ENCODE measurements around the gene TLE6. TPM values are rescaled to one million over a fixed set of nuclear protein-coding genes. Genes with fewer than 3 reads are reported as not detected.

Gene TLE6
- total RNA-seq (2012; rRNA removed) (under 0.01 and 0.28 TPM in 2 replicates), polyA plus RNA-seq (2012; rRNA removed) (0.17 TPM in 1 of 2 replicates, not detected in the other), Bru-seq, nascent RNA (percentile 14 among the genes with signal in this experiment), BruChase-seq, experiment 1, labeled RNA remaining after a 6-hour chase (percentile 13 among the genes with signal in this experiment), BruChase-seq, experiment 2, labeled RNA remaining after a 2-hour chase (percentile 4 among the genes with signal in this experiment)
- 0.14 TPM in 1 of 2 replicates, not detected in the other for polyA plus RNA-seq (2012; cell fraction: cytosol; rRNA removed)
- 0.50 and 0.67 TPM in 2 replicates for polyA plus RNA-seq (2012; cell fraction: nucleus; rRNA removed; ENCODE audit: low replicate concordance)
- long read RNA-seq: 0 reads

- peak within 1 kb of the TSS; percentile 78 for H2AK9ac ChIP-seq (replicated peaks; ENCODE audit: low read depth, low read length, poor library complexity)
- H3K27me3 ChIP-seq (ENCODE audit: control insufficient read depth, insufficient read depth, low read length): no peaks in the 10 kb centered on the region
- H3K14ac ChIP-seq (replicated peaks; ENCODE audit: low read depth, low read length): peak within 1 kb of the TSS; percentile 81; the same call in 1 of the 2 replicates
- POLR2A ChIA-PET (ENCODE audit: unreplicated experiment): interaction anchor here (0.6 kb wide), 1 partner anchor 77 kb away, joined by 3 read pairs; no protein-coding TSS in a partner anchor
- H3K56ac ChIP-seq (ENCODE audit: extremely low read depth, insufficient read depth, low read length): no peak within 1 kb of the TSS
- peak within 1 kb of the TSS; percentile 21; the same call in 1 of the 2 replicates for H3K18ac ChIP-seq (ENCODE audit: low read depth, low read length)
- H4K8ac ChIP-seq (ENCODE audit: low read depth in 2 of 2, low read length in 2 of 2): peak within 1 kb of the TSS; percentile 0 to 80; a peak in 2 of 4 replicates
- 0 out of 2 replicates have a peak, but pooled peaks cover 6% of the 10 kb centered on the region for H3K9me1 ChIP-seq (ENCODE audit: insufficient read depth, low read length)
- intact Hi-C loops (cut with micrococcal nuclease) (loop anchor here (2.0 kb wide), 1 partner anchor 58 kb away; no protein-coding TSS in a partner anchor), dilution Hi-C loops (cut with HindIII; ENCODE audit: low sequenced_read_pairs, unreplicated experiment) (no loop called here), in situ Hi-C loops (cut with MboI; ENCODE audit: low sequenced_read_pairs) (no loop called here)
- no TSS peak for BruUV-seq (replicated peaks)
- H2BK15ac ChIP-seq (ENCODE audit: low read depth, low read length): no peak within 1 kb of the TSS
- H4K5ac ChIP-seq (ENCODE audit: low read depth, low read length): no peak within 1 kb of the TSS
- no peaks in the 10 kb centered on the region for H4K20me1 ChIP-seq (ENCODE audit: insufficient read depth, low read length)
- no peak within 1 kb of the TSS for H3K27ac ChIP-seq (ENCODE audit: insufficient read depth, low read length)
- CTCF ChIA-PET: no interaction called here
- peak within 1 kb of the TSS; percentile 99 for H2AFZ ChIP-seq (replicated peaks; ENCODE audit: low read length, poor library complexity)
- DNase-seq (peak; percentile 84), ATAC-seq (ENCODE audit: low read depth) (peak; percentile 100)
- no peaks in the 10 kb centered on the region for H3K36me3 ChIP-seq (ENCODE audit: control insufficient read depth, insufficient read depth, low read length)
- H3K4me1 ChIP-seq (ENCODE audit: control insufficient read depth, insufficient read depth, low read length): peaks cover 6% of the 10 kb centered on the region
- no peak within 1 kb of the TSS; the same call in 1 of the 2 replicates for H2AK5ac ChIP-seq (ENCODE audit: low read depth, low read length)
- peak within 1 kb of the TSS; percentile 72 for H3K4me3 ChIP-seq (ENCODE audit: insufficient read depth, low read depth, low read length)
- H3K4ac ChIP-seq (ENCODE audit: low read depth, low read length): no peak within 1 kb of the TSS; the same call in 1 of the 2 replicates
- H3K9ac ChIP-seq (ENCODE audit: low read depth, low read length): peak within 1 kb of the TSS; percentile 39; the same call in 1 of the 2 replicates
- 0 out of 2 replicates have a peak within 1 kb of the TSS, but pooled peaks have one; percentile 8 for H2BK120ac ChIP-seq (ENCODE audit: low read depth, low read length)
- H4K91ac ChIP-seq (ENCODE audit: insufficient read depth, low read depth, low read length): no peak within 1 kb of the TSS; the same call in 1 of the 2 replicates
- H2BK5ac ChIP-seq (ENCODE audit: low read depth, low read length, poor library complexity, severe bottlenecking): no peak within 1 kb of the TSS
- whole genome bisulfite sequencing, 2 experiments (ENCODE audit: extremely low coverage in 2 of 2, insufficient read length in 1 of 2): 1% methylated on average over 21 of the region's 51 CpGs; no CpG with 5 or more reads in 1 of the 2 experiments
- peak within 1 kb of the TSS; percentile 97 for H3K4me2 ChIP-seq (ENCODE audit: low read depth, low read length)
- H3K79me1 ChIP-seq (ENCODE audit: low read depth in 1 of 2, low read length in 2 of 2): no peaks in the 10 kb centered on the region
- peak within 1 kb of the TSS; percentile 23 for H3K23ac ChIP-seq (ENCODE audit: low read depth, low read length)
- H3K9me3 ChIP-seq (ENCODE audit: control insufficient read depth, insufficient read depth, low read length): no peaks in the 10 kb centered on the region
- 0 out of 2 replicates have a peak within 1 kb of the TSS, but pooled peaks have one; percentile 5 for H2BK20ac ChIP-seq (ENCODE audit: low read depth, low read length)
- TF ChIP-seq BHLHE40 (IDR thresholded peaks at IDR 0.05; ENCODE audit: low read depth, low read length): peak; percentile 79; the same call in 1 of the 2 replicates
- no peak for TF ChIP-seq CEBPB (IDR thresholded peaks at IDR 0.05; ENCODE audit: low read depth, low read length)
- TF ChIP-seq NFE2L2 (IDR thresholded peaks at IDR 0.05; ENCODE audit: low read depth, low read length): no peak
- no peak for TF ChIP-seq RCOR1 (IDR thresholded peaks at IDR 0.05; ENCODE audit: insufficient replicate concordance, low read length)
- no peak for TF ChIP-seq MAFK (IDR thresholded peaks at IDR 0.05; ENCODE audit: low read depth, low read length)
- peak; percentile 89; the same call in 1 of the 2 replicates for TF ChIP-seq MAZ (IDR thresholded peaks at IDR 0.05; ENCODE audit: borderline replicate concordance, low read depth, low read length)
- TF ChIP-seq CTCF (conservative IDR thresholded peaks at IDR 0.05; ENCODE audit: low read depth, low read length): no peak
- TF ChIP-seq CHD1 (IDR thresholded peaks at IDR 0.05; ENCODE audit: low read depth, low read length): no peak
- no peak for TF ChIP-seq POLR2A (IDR thresholded peaks at IDR 0.05; ENCODE audit: low read depth, low read length)
- TF ChIP-seq RAD21 (IDR thresholded peaks at IDR 0.05; ENCODE audit: low read length): no peak
- TF ChIP-seq ELK1 (IDR thresholded peaks at IDR 0.05; ENCODE audit: borderline replicate concordance, low read depth, low read length): no peak
- peak; percentile 52; the same call in 1 of the 2 replicates for TF ChIP-seq FOS (IDR thresholded peaks at IDR 0.05; ENCODE audit: low read depth, low read length)
- TF ChIP-seq MXI1 (IDR thresholded peaks at IDR 0.05; ENCODE audit: borderline replicate concordance, low read depth, low read length): 0 out of 2 replicates have a peak, but pooled peaks have one; percentile 54
Measured at GRCh38 chr19:2977001-2977745, at the start of gene TLE6. Gene TLE6 (plus strand): TSS chr19:2977564. CDS start chr19:2978234, 670 bp downstream.
